IPS DF 19.7 (cell line): ENCODE data around the gene CCDC124.
"Not testable (repeated sequence)": the region's sequence is repeated elsewhere in the genome, so short reads cannot be mapped to it uniquely, and the experiment has no call there.

Source experiments
- DNase-seq: peaks from one replicate; pipeline ENCODE4 v3.0.0-alpha.2; 2013; ENCODE audit warnings: low read depth, low spot score

CCDC124 gene, protein sequence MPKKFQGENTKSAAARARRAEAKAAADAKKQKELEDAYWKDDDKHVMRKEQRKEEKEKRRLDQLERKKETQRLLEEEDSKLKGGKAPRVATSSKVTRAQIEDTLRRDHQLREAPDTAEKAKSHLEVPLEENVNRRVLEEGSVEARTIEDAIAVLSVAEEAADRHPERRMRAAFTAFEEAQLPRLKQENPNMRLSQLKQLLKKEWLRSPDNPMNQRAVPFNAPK

DNA sequence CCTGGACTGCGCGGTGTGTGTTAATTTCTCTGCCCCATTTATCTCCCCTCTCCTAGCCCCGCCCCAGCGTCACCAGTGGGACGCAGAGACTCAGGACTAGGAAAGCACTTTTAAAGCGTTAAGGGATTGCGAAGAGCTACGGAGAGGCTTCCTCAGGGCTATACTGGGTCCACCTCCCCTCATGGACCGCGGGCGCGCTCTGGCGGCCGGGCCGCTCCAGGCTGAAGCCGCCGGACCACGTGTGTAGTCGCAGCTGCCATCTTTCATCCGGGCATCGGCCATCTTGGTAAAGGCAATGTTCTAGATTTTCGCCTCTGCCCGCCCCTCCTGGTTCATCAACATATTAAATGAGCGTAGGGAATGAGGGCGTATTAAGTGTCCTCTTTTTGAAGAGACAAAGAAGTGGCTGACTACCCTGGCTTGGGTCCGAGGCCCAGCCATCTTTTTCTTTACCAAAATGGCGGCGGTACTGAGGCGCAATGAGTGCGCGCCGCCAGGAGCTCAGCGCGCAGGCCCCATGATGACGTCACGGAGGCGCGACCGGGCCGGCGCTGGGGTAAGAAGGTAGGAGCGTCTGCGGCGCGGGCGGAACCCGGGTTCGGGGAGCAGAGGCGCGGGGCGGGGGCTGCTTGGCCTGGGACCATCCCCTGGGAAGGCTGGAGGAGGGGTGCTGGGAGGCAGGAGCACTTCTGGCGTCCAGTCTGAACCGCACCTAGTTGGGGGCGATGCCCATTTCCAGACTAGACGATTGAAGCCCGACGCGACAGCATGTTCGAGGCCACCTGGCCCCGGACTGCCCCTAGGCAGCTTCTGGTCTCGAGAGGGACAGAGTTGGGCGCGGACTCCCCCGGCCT, at the start of gene CCDC124:
TSS of gene CCDC124 (plus strand) at position 531 of the 854 bp plus-strand sequence. CDS start 3,406 bp downstream, outside the sequence.
- DNase-seq, result no peak

DNA sequence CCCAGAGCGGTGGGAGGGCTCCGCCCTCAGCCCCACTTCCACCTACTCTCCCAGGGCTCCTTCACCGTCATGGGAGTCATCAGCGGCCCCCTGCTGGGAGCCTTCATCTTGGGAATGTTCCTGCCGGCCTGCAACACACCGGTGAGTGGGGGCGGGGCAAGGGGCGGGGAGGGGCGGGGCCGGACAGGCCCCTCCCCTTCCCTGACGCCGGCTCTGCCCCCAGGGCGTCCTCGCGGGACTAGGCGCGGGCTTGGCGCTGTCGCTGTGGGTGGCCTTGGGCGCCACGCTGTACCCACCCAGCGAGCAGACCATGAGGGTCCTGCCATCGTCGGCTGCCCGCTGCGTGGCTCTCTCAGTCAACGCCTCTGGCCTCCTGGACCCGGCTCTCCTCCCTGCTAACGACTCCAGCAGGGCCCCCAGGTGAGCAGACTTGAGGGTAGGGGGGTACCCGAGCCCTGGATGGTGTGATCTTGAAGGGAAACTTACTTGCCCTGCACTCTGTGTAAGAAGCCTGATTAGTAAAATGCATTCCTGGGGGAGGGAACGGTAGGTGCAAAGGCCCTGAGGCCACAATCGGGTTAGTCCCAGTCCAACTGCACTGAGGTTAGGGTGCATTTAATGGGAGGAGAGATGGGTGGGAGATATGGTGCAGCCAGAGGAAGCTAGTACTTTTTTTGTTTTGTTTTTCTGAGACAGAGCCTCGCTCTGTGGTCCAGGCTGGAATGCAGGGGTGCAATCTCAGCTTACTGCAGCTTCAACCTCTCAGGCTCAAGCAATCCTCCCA, 49.0 kb upstream of the CCDC124 start:
- no peak for DNase-seq

DNA sequence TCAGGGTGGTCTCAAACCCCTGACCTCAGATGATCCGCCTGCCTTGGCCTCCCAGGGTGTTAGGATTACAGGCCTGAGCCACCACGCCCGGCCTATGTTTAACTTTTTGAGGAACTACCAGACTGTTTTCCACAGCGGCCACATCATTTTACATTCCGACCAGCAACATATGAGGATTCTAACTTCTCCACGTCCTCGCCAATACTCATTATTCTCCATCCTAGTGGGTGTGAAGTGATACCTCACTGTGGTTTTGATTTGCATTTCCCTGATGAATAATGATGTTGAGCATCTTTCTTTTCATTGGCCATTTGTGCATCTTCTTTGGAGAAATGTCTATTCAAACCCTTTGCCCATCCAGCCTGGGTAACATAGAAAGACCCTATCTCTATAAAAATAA, 46.3 kb upstream of the CCDC124 start:
- DNase-seq, result no peak

DNA sequence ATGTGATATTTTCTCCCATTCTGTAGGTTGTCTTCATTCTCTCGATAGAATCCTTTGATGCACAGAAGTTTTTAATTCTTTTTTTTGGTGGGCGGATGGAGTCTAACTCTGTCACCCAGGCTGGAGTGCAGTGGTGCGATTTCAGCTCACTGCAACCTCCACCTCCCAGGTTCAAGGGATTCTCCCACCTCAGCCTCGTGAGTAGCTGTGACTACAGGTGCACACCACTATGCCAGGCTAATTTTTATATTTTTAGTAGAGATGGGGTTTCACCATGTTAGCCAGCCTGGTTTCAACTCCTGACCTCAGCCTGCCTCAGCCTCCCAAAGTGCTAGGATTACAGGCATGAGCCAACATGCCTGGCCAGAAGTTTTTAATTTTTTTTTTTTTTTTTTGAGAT, 45.6 kb upstream of the CCDC124 start:
- DNase-seq, result not testable (repeated sequence)

DNA sequence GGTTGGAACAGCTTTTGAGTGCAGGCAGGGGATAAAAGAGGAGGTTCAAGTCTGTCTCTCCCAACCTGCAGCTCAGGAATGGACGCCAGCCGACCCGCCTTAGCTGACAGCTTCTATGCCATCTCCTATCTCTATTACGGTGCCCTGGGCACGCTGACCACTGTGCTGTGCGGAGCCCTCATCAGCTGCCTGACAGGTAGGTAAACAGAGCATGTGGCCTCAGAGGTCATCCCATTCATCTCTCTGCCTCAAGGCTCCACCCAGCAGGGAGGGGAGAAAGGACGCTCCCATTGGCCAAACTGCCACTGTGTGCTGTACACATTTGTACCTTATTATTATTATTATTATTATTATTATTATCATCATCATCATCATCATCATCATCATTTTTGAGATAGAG, 44.6 kb upstream of the CCDC124 start:
- no peak for DNase-seq

DNA sequence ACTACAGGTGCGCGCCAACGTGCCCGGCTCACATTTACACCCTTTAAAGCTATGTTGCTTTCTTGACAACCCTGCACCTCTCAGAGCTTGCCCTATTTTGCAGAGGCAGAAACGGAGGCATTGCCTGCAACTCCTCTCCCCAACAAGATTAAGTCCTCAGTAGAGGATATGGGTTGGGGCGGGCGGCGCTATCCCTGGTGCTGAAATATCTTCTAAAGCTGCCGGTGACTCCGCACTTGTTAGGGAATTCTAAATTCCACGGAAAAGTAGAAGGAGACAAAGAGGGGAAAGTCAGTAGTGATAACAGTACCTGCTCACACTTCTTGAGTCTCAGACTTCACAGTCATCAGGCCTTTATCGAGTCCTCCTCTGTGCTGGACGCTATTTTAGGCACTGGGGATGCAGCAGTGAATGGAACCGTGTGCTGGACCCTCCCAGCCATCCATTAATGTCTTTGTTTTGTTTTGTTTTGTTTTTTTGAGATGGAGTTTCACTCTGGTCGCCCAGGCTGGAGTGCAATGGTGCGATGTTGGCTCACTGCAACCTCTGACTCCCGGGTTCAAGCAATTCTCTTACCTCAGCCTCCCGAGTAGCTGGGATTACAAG, 43.1 kb upstream of the CCDC124 start:
- no peak for DNase-seq

DNA sequence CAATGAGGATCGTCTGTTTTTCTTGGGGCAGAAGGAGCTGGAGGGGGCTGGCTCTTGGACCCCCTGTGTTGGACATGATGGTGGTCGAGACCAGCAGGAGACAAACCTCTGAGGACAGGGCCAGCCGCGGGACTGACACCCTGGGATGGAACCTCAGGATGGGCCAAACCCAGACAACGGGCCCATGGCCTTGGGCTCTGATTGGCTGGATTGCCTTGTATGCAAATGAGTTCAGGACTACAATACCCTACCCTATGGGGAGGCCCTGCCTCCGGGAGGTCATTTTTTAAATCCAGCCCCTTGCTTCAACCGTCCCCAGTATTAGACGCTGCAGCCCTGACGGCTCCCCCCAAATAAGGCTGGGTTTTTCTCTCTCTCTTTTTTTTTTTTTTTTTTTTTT, 39.0 kb upstream of the CCDC124 start:
- no peak for DNase-seq

DNA sequence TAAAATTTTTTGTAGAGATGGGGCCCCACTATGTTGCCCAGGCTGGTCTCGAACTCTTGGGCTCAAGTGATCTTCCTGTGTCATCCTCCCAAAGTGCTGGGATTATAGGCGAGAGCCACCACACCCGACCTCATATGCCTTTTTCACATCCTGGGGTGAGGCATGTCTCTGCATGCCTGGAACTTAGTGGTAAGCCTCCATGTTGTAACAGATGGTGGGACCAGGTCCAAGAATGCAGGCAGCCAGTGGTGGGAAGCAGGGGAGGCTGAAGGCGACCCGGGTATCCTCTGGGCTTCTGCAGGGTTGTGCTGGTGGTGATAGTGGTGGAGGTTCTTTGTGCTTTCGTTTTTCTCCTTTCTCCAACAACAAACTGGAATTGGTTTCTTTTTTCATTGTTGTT, 30.1 kb upstream of the CCDC124 start:
- DNase-seq, result no peak

DNA sequence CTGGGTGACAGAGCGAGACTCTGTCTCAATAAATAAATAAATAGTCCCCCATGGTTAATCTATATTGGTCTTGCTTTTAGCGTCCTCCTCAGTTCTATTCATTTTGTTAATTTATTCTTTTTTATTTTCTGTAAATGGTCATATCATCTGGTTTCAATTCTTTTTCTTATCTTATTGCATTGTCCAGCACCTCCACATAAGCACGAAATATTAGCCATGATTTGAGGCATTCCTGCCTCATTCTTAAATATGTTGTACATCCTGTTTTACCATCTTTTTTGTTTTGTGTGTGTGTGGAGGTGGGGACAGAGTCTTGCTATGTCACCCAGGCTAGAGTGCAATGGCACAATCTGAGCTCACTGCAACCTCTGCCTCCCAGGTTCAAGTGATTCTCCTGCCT, 24.6 kb upstream of the CCDC124 start:
- no peak for DNase-seq

DNA sequence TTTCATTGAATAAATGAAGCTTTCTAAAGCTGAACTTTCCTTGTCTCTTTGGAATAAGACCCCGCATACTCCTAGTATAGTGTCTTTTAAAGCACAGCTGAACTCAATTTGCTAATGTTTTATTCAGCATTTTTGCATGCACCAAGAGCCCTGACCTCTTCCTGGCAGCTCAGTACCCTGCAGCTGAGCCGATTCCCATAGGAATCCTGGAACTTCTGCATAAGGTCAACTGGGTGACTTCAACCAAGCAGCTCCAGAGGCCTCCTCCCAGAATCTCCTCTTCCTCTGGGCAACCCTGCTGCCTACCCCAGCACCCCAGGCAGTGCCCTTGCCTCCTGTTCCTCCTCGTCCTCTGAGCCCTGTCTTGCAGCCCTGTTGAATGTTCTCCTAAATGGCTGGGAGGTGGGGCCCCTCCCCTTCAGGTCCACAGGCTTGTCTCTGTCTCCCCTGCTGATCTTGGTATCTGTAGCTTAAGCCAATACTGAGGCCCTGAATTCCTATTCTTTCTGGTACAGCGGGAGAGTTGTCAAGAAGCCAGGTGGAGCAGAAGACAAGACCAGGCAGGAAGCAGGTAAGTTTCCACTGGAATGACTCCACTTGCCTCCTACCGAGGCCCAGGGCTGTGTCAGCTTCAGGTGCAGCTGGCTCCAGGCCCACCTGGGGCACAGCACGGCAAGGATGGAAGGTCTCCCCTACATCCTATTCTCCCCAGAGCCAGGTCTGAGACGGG, 23.6 kb upstream of the CCDC124 start:
- no peak for DNase-seq

DNA sequence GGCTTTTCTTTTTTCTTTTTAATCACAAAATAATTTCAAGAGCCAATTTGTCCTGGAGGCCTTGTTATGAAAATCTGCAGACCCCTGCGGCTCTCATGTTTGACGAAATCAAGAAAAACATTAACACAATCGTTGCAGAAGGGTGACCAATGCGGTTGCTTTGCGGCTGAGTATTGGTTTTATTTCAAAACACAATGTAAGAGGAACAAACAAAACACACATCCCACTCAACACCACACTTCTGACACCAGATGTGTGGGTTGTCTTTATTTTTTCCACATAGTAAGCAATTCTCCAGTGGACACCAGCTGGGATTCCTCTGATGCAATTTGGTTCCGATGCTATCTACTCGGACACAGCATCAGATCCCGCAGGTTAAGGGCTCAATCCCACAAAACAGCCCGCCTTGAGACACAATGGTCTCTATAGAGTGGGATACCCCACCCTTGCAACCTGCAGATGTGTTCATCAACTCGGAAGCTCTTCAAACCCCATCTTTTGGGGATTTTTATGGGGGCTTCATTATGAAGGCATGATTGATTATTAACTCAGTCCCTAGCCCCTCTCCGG, 21.9 kb upstream of the CCDC124 start:
- DNase-seq, result no peak

DNA sequence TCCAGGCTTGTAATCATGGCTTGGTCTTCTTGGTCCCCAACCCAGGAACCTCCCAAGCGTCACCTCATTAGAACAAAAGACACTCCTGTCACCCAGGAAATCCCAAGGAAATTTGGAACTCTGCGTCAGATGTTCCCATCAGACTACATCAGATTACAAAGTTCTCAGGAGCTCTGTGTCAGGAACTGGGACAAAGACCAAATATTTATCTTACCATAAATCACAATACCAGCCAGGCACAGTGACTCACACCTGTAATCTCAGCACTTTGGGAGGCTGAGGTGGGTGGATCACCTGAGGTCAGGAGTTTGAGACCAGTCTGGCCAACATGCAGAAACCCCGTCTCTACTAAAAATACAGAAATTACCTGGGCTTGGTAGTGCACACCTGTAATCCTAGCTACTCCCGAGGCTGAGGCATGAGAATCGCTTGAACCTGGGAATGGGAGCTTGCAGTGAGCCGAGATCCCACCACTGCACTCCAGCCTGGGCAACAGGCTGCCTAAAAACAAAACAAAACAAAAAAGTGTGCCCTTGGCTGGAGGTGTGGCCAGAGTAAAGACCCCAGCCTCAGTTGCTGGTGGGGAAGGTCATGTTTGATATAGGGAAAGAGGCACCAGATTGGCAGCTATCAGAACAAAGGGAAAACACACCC, 16.7 kb upstream of the CCDC124 start:
- no peak for DNase-seq

DNA sequence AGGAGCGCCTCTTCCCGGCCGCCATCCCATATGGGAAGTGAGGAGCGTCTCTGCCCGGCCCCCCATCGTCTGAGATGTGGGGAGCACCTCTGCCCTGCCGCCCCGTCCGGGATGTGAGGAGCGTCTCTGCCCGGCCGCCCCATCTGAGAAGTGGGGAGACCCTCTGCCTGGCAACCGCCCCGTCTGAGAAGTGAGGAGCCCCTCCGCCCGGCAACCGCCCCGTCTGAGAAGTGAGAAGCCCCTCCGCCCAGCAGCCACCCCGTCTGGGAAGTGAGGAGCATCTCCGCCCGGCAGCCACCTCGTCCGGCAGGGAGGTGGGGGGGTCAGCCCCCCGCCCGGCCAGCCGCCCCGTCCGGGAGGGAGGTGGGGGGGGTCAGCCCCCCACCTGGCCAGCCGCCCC, 14.7 kb upstream of the CCDC124 start:
- DNase-seq, result not testable (repeated sequence)

DNA sequence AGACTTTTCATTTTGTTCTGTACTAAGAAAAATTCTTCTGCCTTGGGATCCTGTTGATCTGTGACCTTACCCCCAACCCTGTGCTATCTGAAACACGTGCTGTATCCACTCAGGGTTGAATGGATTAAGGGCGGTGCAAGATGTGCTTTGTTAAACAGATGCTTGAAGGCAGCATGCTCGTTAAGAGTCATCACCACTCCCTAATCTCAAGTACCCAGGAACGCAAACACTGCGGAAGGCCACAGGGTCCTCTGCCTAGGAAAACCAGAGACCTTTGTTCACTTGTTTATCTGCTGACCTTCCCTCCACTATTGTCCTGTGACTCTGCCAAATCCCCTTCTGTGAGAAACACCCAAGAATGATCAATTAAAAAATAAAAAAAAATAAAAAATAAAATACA, 13.7 kb upstream of the CCDC124 start:
- DNase-seq, result not testable (repeated sequence)

DNA sequence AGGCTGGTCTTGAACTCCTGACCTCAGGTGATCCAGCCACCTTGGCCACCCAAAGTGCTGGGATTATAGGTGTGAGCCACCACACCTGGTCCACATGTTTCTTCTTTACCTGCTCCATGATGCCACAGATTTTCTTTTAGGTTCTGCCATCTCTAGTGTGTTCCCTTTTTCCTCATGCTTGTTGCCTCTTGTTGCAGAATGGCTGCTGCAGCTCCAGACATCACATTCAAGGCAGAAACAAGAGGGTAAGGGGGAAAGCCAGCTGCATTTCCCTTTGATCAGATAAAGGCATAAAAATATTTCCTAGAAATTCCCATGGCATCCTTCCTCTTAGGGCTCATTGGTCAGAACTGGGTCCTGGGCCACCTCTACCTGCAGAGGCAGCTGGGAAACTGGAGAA, 12.3 kb upstream of the CCDC124 start:
- DNase-seq, result no peak

DNA sequence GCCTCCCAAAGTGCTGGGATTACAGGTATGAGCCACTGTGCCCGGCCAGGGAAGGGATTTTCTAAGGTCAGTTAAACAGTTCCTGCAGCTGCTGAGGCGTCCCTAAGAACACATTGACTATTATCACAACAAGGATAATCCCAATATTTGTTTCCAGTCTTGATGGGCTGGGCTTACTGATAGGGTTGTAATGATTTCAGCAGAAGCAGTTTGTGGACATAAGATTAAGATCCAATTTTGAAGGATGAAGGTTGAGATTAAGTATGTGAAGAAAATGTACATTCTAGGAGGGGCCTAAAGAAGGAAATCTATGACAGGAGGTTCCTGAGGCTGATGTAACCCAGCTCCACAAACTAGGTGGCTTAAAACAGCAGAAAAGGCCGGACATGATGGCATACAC, 10.7 kb upstream of the CCDC124 start:
- no peak for DNase-seq

DNA sequence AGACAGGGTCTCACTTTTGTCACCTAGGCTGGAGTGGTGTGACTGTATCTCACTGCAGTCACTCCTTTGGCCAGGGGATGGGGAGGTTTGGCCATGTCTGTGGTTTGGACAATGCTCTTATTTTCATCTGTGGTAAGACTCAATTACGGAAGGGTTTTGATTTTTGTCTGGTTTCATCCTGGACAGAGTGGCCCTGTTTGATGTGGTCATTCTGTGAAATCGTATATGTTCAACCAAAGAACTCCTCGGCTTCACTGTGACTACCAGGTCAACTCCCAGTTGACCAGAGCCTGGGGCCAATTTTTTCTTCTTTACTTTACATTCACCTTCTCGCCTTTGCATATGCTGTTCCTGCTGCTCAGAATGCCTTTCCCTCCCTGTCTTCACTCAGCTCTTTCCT, 6.8 kb upstream of the CCDC124 start:
- DNase-seq, result no peak

DNA sequence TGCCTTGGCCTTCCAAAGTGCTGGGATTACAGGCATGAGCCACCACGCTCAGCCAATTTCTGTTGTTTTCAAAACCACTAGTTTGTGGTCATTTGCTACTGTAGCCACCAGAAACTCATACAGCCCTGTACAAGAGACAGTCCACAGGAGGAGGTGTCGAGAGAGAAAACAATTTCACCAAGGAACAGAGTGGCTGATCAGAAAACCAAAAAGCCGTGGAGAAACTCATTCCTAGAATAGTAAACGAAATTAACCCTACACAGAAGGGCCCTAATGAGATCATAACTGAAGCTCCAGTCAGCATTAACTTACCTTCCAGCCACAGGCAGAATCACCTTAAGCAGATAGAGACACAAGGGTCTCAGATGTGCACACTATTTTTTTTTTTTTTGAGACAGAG, 3.8 kb upstream of the CCDC124 start:
- DNase-seq, result no peak

DNA sequence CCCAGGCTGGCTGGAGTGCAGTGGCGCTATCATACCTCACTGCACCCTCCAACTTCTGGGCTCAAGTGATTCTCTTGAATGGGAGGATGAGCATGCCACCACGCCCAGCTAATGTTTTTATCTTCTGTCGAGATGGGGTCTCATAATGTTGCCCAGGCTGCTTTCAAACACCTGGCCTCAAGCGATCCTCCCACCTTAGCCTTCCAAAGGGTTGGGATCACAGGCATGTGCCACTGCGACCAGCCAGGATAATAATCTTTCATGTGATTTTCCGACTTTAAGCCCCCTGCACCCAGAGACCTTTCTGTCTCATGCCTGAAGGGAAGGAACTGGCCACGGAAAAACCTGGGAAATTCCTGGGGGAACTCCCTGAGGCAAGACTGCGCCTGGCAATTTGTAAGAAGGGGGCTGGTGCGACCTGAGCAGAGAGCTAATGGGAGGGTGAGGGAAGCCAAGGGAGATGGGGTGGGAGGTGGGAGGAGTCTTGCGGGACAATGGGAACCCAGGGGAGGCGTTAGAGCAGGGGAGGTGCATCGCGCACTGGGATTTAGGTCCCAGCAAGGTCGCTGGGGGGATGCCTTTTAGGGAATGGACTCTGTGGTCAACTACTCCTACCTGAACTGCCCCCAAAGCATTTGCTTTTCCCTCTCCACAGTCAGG, 1.2 kb upstream of the CCDC124 start:
- DNase-seq, result no peak
